ENCODE results near the gene PBX1. TPM values are rescaled to one million over a fixed set of nuclear protein-coding genes. Genes with fewer than 3 reads are reported as not detected.

Gene PBX1
- total and polyA plus RNA-seq, 2 donors (not counting 3 experiments of a cell fraction or from before 2014, with no cell fraction given) = 10.7 to 24.1 TPM

GRCh38 chr1:164728719-164729118, 169.7 kb downstream of the PBX1 start:
- no peak overlapping the region for H3K9ac ChIP-seq (replicated peaks; ENCODE audit: extremely low read depth, insufficient read depth, low read length)
- CTCF ChIA-PET = no interaction called here
- H3K4me2 ChIP-seq (ENCODE audit: insufficient read depth, low read length) = no peak overlapping the region
- dilution Hi-C loops (cut with MboI; ENCODE audit: extremely low pct_ligation_motif_present, low sequenced_read_pairs) = no loop called here
- DNase-seq (ENCODE audit: low read depth, low spot score) (no peak), FAIRE-seq (no peak)
- H3K36me3 ChIP-seq (ENCODE audit: control insufficient read depth in 2 of 2, extremely low read depth in 1 of 2, insufficient read depth in 2 of 2, low read length in 2 of 2) = no peaks in the 10 kb centered on the region
- H3K27me3 ChIP-seq (ENCODE audit: control insufficient read depth in 2 of 2, insufficient read depth in 2 of 2, low read length in 2 of 2) = no peaks in the 10 kb centered on the region
- TF ChIP-seq POLR2A (IDR thresholded peaks at IDR 0.05; ENCODE audit: low read depth, low read length) (no peak), MYC (IDR thresholded peaks at IDR 0.05; ENCODE audit: low read depth, low read length) (no peak)
- H3K9me1 ChIP-seq (replicated peaks; ENCODE audit: control insufficient read depth, extremely low read depth, insufficient read depth, low read length) = no peaks in the 10 kb centered on the region
- no peak overlapping the region for H3K4me3 ChIP-seq (replicated peaks in 1 of 3; ENCODE audit: insufficient read depth in 1 of 3, low read depth in 1 of 3, low read length in 3 of 3)
- POLR2A ChIA-PET = no interaction called here
- intact Hi-C loops (cut with micrococcal nuclease) = no loop called here
- no TSS peak for BruUV-seq (replicated peaks)
- no peaks in the 10 kb centered on the region for H3K9me3 ChIP-seq (replicated peaks; ENCODE audit: control insufficient read depth, insufficient read depth, low read length)
- no peaks in the 10 kb centered on the region for H3K79me2 ChIP-seq (ENCODE audit: control insufficient read depth, insufficient read depth, low read length)
- no peaks in the 10 kb centered on the region for H3K4me1 ChIP-seq (ENCODE audit: control insufficient read depth, extremely low read depth, insufficient read depth, low read length)
- no peak overlapping the region for H2AFZ ChIP-seq (ENCODE audit: low read depth, low read length)
- H4K20me1 ChIP-seq (replicated peaks; ENCODE audit: control insufficient read depth, extremely low read depth, insufficient read depth, low read length) = no peaks in the 10 kb centered on the region
- no peak overlapping the region for H3K27ac ChIP-seq (ENCODE audit: insufficient read depth, low read depth, low read length)

- Histone ChIP-seq H3K9me1 (replicated peaks; ENCODE audit: control insufficient read depth, extremely low read depth, insufficient read depth, low read length) (no peaks in the 10 kb centered on the region), H3K36me3 (ENCODE audit: control insufficient read depth in 2 of 2, extremely low read depth in 1 of 2, insufficient read depth in 2 of 2, low read length in 2 of 2) (no peaks in the 10 kb centered on the region), H3K27ac (ENCODE audit: insufficient read depth, low read depth, low read length) (no peak overlapping the region), H3K9ac (replicated peaks; ENCODE audit: extremely low read depth, insufficient read depth, low read length) (no peak overlapping the region), H3K4me1 (ENCODE audit: control insufficient read depth, extremely low read depth, insufficient read depth, low read length) (no peaks in the 10 kb centered on the region), H3K4me2 (ENCODE audit: insufficient read depth, low read length) (no peak overlapping the region), H3K79me2 (ENCODE audit: control insufficient read depth, insufficient read depth, low read length) (no peaks in the 10 kb centered on the region), H3K9me3 (replicated peaks; ENCODE audit: control insufficient read depth, insufficient read depth, low read length) (no peaks in the 10 kb centered on the region), H3K27me3 (ENCODE audit: control insufficient read depth in 2 of 2, insufficient read depth in 2 of 2, low read length in 2 of 2) (no peaks in the 10 kb centered on the region), H2AFZ (ENCODE audit: low read depth, low read length) (no peak overlapping the region), H4K20me1 (replicated peaks; ENCODE audit: control insufficient read depth, extremely low read depth, insufficient read depth, low read length) (no peaks in the 10 kb centered on the region), H3K4me3 (replicated peaks in 1 of 3; ENCODE audit: insufficient read depth in 1 of 3, low read depth in 1 of 3, low read length in 3 of 3) (no peak overlapping the region)
- no peak for FAIRE-seq
- ChIA-PET CTCF (no interaction called here), POLR2A (no interaction called here)
- dilution Hi-C loops (cut with MboI; ENCODE audit: extremely low pct_ligation_motif_present, low sequenced_read_pairs) (no loop called here), intact Hi-C loops (cut with micrococcal nuclease) (no loop called here)
- BruUV-seq (replicated peaks) = no TSS peak
- DNase-seq (ENCODE audit: low read depth, low spot score) = no peak
- TF ChIP-seq CTCF (IDR thresholded peaks at IDR 0.05; ENCODE audit: extremely low read depth in 1 of 2, insufficient read depth in 1 of 2, low read depth in 1 of 2, low read length in 2 of 2) (no peak), MYC (IDR thresholded peaks at IDR 0.05; ENCODE audit: low read depth, low read length) (no peak), FOS (IDR thresholded peaks at IDR 0.05; ENCODE audit: borderline replicate concordance, insufficient read depth, low read length) (no peak), POLR2A (IDR thresholded peaks at IDR 0.05; ENCODE audit: low read depth, low read length) (no peak), EZH2 (IDR thresholded peaks at IDR 0.05; ENCODE audit: borderline replicate concordance, low read depth, low read length, severe bottlenecking) (no peak), POLR2AphosphoS5 (IDR thresholded peaks at IDR 0.05; ENCODE audit: insufficient read depth, low read depth, low read length) (no peak), GATA2 (IDR thresholded peaks at IDR 0.05; ENCODE audit: insufficient read depth, insufficient read length, low read depth, low read length) (no peak), MAX (IDR thresholded peaks at IDR 0.05; ENCODE audit: insufficient read depth, insufficient read length) (no peak), JUN (IDR thresholded peaks at IDR 0.05; ENCODE audit: borderline replicate concordance, insufficient read depth, insufficient read length, low read depth) (no peak)
Observed at GRCh38 chr1:164731161-164731876, 172.3 kb downstream of the PBX1 start.
